PC-9 (cell line): Measurements from ENCODE around the gene ATP6V0E1. TPM values are rescaled to one million over a fixed set of nuclear protein-coding genes. Genes with fewer than 3 reads are reported as not detected.

Experiments
- BruUV-seq: library from RNA; stranded (reverse); fragments of 400-500 nt; replicated peaks from 2 replicates; lab custom pipeline; 2021; lab: Mats Ljungman, UMichigan
- CTCF ChIA-PET: fragments of 300-600 bp; sonication (Branson Sonifier 250); formaldehyde crosslinking; loops from one replicate; lab custom pipeline; 2022; ENCODE audit warnings: antibody characterized with exemption; lab: Charles Lee
- POLR2A ChIA-PET: fragments of 300-600 bp; sonication (Branson Sonifier 250); formaldehyde crosslinking; loops from one replicate; lab custom pipeline; 2022; ENCODE audit warnings: antibody characterized with exemption; ENCODE audit not compliant: unreplicated experiment; lab: Charles Lee
- DNase-seq, 2 experiments: peaks; one replicate each; pipeline versions ENCODE4 v3.0.0 to v3.0.0-alpha.2; 2015 to 2022; ENCODE audit warnings: mixed read lengths in 1 of 2
- H2AFZ ChIP-seq: fragments of 200-600 bp; sonication (generic); 2 replicates; pipeline ENCODE4 v1.8.1; 2017; ENCODE audit warnings: antibody characterized with exemption
- H3F3A ChIP-seq: fragments of 200-600 bp; sonication (generic); 2 replicates; pipeline ENCODE4 v1.8.1; 2017; ENCODE audit warnings: antibody characterized with exemption, mild to moderate bottlenecking, low read depth; ENCODE audit not compliant: insufficient read depth
- H3K27ac ChIP-seq: fragments of 200-600 bp; sonication (generic); 2 replicates; pipeline ENCODE4 v1.6.1; 2016; ENCODE audit warnings: mixed run types
- H3K27me3 ChIP-seq: fragments of 200-600 bp; sonication (generic); 2 replicates; pipeline ENCODE4 v1.6.1; 2016; ENCODE audit warnings: low read depth, mixed run types; ENCODE audit not compliant: insufficient read depth
- H3K36me3 ChIP-seq: fragments of 200-600 bp; sonication (generic); 2 replicates; pipeline ENCODE4 v1.6.1; 2016; ENCODE audit warnings: low read depth, mixed run types
- H3K4me1 ChIP-seq: fragments of 200-600 bp; sonication (generic); replicated peaks from 2 replicates; pipeline ENCODE4 v1.6.1; 2016; ENCODE audit warnings: mixed run types; ENCODE audit not compliant: insufficient read depth
- H3K4me2 ChIP-seq: fragments of 200-600 bp; sonication (generic); 2 replicates; pipeline ENCODE4 v1.6.1; 2017; ENCODE audit warnings: mixed run types
- H3K4me3 ChIP-seq: fragments of 200-600 bp; sonication (generic); 2 replicates; pipeline ENCODE4 v1.6.1; 2016; ENCODE audit warnings: mixed run types
- H3K79me2 ChIP-seq: fragments of 200-600 bp; sonication (generic); 2 replicates; pipeline ENCODE4 v1.6.1; 2017; ENCODE audit warnings: low read depth, mixed run types
- H3K9me2 ChIP-seq: fragments of 200-600 bp; sonication (generic); 2 replicates; pipeline ENCODE4 v1.8.1; 2017; ENCODE audit warnings: mild to moderate bottlenecking; ENCODE audit not compliant: insufficient read depth
- H3K9me3 ChIP-seq: fragments of 200-600 bp; sonication (generic); 2 replicates; pipeline ENCODE4 v1.8.1; 2016; ENCODE audit warnings: low read depth; ENCODE audit not compliant: insufficient read depth
- H4K20me1 ChIP-seq: fragments of 200-600 bp; sonication (generic); 2 replicates; pipeline ENCODE4 v1.8.1; 2017; ENCODE audit not compliant: insufficient read depth
- CTCF ChIP-seq: fragments of 200-600 bp; sonication (generic); conservative IDR thresholded peaks from 2 replicates; pipeline ENCODE4 v1.6.1; 2017; ENCODE audit warnings: mixed run types, antibody characterized with exemption, mild to moderate bottlenecking, moderate library complexity
- EZH2 ChIP-seq: fragments of 200-600 bp; sonication (generic); IDR thresholded peaks from 2 replicates; pipeline ENCODE4 v1.8.0; 2017; ENCODE audit warnings: antibody characterized with exemption, low read depth
- intact Hi-C: fragments of 100-400 bp; cut with micrococcal nuclease; formaldehyde crosslinking; loops from one replicate; pipeline ENCODE4 v1.10.0; 2022; ENCODE audit not compliant: unreplicated experiment
- total RNA-seq: library from RNA; stranded (reverse); gene quantifications from 2 replicates; pipeline ENCODE4 v1.2.3, GENCODE V29; 2021

The ATP6V0E1 gene
- total RNA-seq, 1 experiment from 2014 or later = 251 TPM

GRCh38 chr5:173001229-173001841 lies 17.8 kb downstream of the ATP6V0E1 start:
- H3F3A ChIP-seq = no peaks in the 10 kb centered on the region; the same call in 1 of the 2 replicates
- H3K4me2 ChIP-seq = no peak overlapping the region
- peaks cover 65% of the 10 kb centered on the region for H4K20me1 ChIP-seq
- no peak overlapping the region for H3K4me3 ChIP-seq
- H3K27me3 ChIP-seq = no peaks in the 10 kb centered on the region
- no TSS peak for BruUV-seq
- no peak overlapping the region for H3K27ac ChIP-seq
- ChIA-PET CTCF (no interaction called here), POLR2A (no interaction called here)
- no peak for DNase-seq
- no peaks in the 10 kb centered on the region for H3K36me3 ChIP-seq
- H3K79me2 ChIP-seq = peaks cover 79% of the 10 kb centered on the region
- TF ChIP-seq CTCF = no peak
- TF ChIP-seq EZH2 = no peak
- no peaks in the 10 kb centered on the region for H3K9me3 ChIP-seq
- intact Hi-C loops = no loop called here
- no peaks in the 10 kb centered on the region for H3K9me2 ChIP-seq
- H3K4me1 ChIP-seq = no peaks in the 10 kb centered on the region
- no peak overlapping the region for H2AFZ ChIP-seq

- intact Hi-C loops = no loop called here
- Histone ChIP-seq H4K20me1 (peaks cover 79% of the 10 kb centered on the region), H3K4me3 (no peak overlapping the region), H3K4me1 (no peaks in the 10 kb centered on the region), H3K27ac (no peak overlapping the region), H3K9me2 (no peaks in the 10 kb centered on the region), H3F3A (no peaks in the 10 kb centered on the region; the same call in 1 of the 2 replicates), H3K79me2 (peaks cover 92% of the 10 kb centered on the region), H2AFZ (no peak overlapping the region), H3K4me2 (no peak overlapping the region), H3K27me3 (no peaks in the 10 kb centered on the region), H3K36me3 (no peaks in the 10 kb centered on the region), H3K9me3 (no peaks in the 10 kb centered on the region)
- no peak for DNase-seq
- ChIA-PET CTCF (no interaction called here), POLR2A (no interaction called here)
- no TSS peak for BruUV-seq
- no peak for TF ChIP-seq CTCF
- no peak for TF ChIP-seq EZH2
These were observed 19.8 kb downstream of the ATP6V0E1 start for GRCh38 chr5:173003360-173003759.

- H3K9me2 ChIP-seq = no peaks in the 10 kb centered on the region
- intact Hi-C loops = no loop called here
- no TSS peak for BruUV-seq
- TF ChIP-seq CTCF (no peak), EZH2 (no peak)
- CTCF ChIA-PET = interaction anchor here (0.6 kb wide), 1 partner anchor 153 kb away, joined by 4 read pairs; no protein-coding TSS in a partner anchor
- DNase-seq = no peak
- no peak overlapping the region for H2AFZ ChIP-seq
- H3K36me3 ChIP-seq = no peaks in the 10 kb centered on the region
- H3K79me2 ChIP-seq = peaks cover 90% of the 10 kb centered on the region
- no peak overlapping the region for H3K27ac ChIP-seq
- H3K27me3 ChIP-seq = no peaks in the 10 kb centered on the region
- no peaks in the 10 kb centered on the region for H3K9me3 ChIP-seq
- peaks cover 74% of the 10 kb centered on the region for H4K20me1 ChIP-seq
- no peak overlapping the region for H3K4me3 ChIP-seq
- no peaks in the 10 kb centered on the region; the same call in 1 of the 2 replicates for H3F3A ChIP-seq
- POLR2A ChIA-PET = interaction anchor here (0.6 kb wide), 1 partner anchor 57 kb away, joined by 4 read pairs; no protein-coding TSS in a partner anchor
- H3K4me2 ChIP-seq = no peak overlapping the region
- no peaks in the 10 kb centered on the region for H3K4me1 ChIP-seq
These were observed 20.4 kb downstream of the ATP6V0E1 start for GRCh38 chr5:173004013-173004412.
